GM21619 (cell line): ENCODE measurements around the gene VASH2.
"Not testable (repeated sequence)": the region's sequence is repeated elsewhere in the genome, so short reads cannot be mapped to it uniquely, and the experiment has no call there.

ENCODE experiments used
- ATAC-seq: cut with Tn5 transposase; IDR thresholded peaks from one replicate; pipeline ENCODE4 v1.9.1; 2021; ENCODE audit not compliant: unreplicated experiment

The VASH2 gene

DNA sequence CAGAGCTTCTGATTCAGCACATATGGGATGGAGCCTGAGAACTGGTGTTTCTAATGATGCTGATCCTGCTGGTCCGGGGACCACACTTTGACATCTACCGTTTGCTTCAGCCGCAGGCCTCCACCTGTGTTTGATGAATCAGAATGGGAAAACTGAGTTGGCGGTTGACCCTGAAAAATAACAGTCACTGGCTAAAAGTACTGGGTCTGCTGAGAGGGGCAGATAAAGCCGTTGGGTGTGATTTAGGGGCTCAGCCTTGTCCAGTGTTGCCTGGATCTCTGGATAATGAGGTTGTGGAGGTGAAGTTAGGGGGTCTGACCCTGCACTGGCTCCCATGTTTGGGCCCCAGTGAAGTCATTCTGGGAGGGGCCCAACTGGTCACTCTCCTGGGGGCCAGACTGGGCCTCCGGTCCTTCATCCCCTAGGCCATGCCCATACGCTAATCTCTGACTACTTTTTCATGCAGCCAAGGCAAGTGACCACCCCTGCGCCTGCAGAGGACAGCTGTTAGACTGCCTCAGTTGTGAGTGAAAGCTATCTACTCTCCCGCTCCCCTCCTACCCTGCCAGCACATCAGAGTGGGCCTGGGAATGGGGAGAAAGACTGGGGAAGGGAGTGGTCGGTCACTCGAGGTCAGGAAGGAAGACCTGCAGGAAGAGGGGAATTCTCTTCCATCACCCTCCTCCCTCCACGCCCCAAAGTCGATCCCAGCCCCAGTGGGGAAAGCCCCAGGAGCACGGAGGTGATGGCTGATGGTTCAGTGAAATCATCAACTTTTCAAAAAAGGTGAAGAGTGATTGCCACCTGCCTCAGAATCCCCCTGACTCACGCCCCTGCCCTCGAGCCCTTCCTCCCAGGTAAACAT lies 27.7 kb downstream of the VASH2 start:
- ATAC-seq, result peak; percentile 35

DNA sequence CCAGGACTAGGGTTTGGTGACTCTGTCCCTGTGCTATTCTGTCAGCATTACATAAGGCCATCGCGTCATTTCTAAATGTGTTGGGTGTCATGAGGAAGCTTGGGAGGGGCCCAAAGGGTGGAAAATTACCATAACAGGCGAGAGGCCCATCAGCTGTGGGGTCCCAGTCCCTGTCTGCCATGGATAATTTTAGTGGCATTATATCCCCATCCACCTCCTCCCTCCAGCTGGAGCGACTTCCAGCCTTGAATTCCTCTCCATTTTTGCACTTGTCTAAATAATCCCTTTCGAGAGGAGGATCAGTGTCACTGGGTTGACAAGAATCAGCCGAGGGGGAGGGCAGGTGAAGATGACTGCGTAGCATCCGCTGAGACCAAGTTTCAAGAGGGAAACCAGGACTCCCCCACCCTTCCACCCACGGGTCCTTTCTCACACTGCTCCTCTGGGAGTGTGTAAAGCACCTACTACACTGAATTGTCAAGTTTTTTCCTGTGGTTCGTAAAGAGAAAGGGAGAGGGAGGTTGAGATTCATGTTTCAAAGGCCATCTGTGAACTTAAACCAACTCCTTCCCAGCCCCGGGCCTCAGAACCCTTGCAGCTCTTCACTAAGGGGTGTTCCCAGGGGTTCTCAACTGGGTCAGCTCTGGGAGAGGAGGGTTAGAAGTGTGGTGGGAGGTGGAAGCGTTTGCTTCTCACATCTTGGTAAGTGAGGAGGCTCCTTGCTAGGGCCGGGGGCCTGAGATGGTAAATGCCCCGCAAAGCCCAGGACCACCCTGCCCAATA lies 29.2 kb downstream of the VASH2 start:
- peak; percentile 70 for ATAC-seq

DNA sequence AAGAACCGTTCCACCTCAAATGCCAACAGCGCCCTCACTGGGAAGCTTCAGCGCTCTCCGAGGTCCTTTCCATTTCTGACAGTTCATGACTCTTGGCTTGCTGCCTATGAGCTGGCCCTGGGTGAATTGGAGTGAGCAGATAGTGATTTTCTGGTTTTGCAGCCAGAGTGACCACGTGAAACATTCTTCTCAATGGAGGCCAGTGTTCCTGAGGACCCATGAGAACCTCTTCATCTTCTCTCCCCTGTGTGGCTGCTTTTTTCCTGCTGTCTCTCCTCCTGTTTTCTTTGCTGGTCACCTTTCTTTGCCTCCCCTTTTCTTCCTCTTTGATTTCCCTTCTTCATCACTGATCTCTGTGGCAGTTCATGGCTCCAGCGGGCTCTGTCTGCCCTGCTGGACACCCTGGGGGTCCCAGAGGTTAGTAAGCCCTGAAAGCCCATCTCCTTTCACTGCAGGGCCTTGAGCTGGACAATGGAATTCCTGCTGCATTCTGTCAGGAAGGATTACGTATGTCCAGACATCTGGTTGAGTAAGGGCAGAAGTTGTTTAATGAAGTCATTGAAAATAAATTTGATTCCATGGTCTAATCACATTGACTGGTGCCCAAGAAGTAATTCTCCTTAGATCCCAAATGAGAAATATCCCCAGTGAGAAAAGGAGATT lies 29.9 kb downstream of the VASH2 start:
- no peak for ATAC-seq

DNA sequence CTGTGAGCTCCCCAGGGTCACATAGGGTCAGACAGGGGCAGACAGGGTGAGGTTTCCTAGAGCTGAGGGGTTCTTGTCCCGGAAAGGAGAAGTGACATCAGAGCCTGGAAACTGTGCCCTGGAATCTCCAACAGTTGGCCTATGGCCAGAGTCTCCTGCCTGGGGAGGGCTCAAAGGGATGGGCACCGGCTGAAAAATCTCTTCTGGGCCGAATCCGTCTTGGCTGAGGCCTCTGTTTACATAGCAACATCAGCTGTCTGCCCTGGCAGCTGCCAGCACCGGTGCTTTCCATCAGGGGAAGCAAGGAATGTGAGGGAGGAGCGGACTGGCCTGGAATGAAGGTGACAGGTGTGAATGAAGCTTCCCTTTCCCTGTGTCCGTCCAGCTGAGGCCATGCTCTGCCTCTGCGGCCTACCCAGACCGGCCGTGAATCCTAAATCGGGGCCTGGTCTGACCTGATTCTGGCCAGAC lies 30.7 kb downstream of the VASH2 start:
- ATAC-seq, result no peak

DNA sequence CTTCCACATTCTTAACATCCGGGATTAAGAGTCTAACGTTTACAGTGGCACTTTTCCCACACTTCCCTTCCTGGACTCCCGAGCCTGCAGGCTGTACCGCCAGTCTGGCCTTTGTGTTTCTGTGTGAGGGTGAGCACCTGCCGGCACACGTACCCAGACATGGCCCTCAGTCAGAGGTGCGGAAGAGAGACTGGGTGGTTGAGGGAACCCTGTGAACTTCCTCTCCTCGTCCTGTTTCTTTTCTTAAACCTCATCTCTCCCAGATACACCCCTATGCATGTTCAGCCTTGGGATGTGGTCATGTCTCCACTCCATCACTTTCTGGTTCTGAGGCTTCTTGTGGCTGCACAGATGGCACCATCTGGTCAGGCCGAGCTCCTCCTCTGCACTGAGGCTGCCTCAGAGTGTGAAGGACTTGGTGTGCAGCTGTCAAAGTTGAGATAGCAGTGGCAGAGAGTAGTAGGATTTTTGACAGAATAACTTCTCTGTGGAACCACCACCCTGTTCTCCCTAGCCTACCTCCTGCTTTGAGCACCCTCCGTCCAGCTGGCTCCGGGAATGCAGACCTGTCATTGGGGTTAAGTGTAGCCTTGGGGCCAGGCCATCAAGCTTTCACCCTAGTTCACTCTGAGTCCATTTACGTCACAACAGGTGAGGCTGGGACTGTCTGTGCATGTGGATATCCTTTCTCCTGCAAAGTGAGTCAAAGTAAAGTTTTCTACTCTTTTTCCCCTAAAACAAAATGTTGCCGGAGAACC lies 31.4 kb downstream of the VASH2 start:
- ATAC-seq, result peak; percentile 52

DNA sequence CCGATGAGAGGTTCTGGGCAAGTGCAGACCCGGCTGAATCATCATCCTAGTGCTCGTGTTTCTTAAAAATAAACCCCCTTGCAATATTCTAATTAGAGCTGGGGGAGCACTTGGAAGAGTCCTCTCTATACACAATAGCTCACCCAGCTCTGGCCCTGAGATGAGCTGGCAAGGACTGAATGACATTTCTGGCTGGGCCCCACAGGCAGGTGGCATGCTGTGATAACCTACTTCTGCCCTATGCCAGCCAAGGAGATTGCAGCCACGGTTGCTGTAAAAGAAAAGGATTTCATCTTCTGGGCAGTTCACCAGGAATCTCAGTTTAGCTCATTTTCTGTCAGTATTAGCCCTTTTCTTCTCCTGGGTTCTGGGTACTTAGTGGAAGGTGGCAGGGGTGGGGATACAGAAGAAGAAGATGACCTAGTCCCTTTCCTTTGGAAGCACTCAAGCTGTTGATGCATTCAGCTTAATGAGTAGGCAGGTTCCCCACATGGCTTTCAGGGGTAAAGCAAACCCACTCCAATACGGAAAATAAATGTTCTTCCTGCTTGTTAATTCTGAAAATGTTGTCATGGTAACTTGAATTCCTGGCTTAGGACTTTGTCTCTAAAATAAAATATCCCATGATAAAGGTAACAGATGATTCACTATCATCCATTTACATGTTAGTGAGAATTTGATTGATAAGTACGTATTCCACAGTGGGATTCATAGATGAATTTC lies 32.2 kb downstream of the VASH2 start:
- no peak for ATAC-seq

DNA sequence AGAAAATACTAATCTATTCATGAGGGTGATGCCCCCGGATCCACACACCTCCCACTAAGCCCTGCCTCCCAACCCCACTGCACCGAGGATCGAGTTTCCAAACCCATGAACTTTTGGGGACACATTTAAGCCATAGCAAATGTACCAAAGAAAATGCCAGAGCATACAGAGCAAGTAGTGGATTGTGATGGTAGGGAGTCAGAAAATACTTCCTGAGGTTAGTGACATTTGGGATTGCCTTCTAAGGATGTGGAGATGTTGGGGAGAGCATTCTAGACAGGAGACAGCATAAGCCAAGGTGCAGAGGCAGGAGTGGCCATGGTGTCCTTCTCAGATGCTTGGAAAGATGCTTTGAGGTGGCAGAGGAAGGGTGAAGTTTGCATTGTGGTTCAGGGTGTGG lies 33.1 kb downstream of the VASH2 start:
- no peak for ATAC-seq

DNA sequence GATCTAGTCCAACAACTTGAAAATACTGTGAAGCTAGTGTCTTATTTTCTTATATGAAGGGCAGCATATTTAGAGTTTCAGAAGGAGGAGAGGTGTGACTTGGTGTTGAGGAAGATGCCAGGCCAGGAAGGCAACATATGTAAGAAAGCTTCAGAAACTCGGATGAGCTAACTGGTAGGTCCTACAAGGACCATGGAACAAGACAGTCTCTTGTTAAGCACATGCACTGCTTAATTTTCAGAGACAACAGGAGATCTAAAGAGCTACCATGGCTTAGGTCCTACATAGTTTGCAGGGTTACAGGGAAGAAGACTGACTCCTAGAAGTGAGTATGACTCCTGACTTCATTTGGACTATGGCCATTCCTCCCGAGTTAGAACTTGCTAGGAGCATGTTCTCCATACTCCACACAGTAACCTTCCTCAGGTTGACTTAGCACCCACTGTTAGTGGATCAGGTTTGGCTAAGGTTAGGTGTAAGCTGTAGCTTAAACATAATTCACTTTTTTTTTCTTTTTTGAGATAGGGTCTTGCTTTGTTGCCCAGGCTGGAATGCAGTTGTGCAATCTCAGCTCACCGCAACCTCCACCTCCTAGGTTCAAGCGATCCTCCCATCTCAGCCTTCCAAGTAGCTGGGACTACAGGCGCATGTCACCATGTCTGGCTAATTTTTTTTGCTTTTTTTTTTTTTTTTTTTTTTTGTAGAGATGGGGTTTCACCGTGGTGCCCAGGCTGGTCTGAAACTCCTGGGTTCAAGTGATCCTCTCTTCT lies 34.4 kb downstream of the VASH2 start:
- ATAC-seq, result no peak

DNA sequence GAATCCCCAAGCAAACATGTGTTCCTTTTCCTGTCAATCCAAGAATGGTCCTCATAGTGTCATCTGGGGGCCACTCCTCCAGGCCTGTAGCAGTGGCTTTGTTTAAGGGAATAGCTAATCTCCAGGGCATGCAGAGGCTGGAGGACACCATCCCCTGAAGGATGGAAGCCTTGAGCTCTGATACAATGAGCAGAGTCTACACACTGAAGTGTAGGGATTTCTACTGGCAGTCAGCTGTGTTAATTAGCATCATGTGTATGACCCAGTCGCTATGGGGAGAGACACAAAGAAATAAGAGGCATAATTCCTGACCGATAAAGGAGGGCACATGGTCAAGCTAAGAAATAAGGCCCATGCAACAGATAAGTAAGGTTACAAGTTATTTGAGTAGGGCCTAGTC lies 36.2 kb downstream of the VASH2 start:
- no peak for ATAC-seq

DNA sequence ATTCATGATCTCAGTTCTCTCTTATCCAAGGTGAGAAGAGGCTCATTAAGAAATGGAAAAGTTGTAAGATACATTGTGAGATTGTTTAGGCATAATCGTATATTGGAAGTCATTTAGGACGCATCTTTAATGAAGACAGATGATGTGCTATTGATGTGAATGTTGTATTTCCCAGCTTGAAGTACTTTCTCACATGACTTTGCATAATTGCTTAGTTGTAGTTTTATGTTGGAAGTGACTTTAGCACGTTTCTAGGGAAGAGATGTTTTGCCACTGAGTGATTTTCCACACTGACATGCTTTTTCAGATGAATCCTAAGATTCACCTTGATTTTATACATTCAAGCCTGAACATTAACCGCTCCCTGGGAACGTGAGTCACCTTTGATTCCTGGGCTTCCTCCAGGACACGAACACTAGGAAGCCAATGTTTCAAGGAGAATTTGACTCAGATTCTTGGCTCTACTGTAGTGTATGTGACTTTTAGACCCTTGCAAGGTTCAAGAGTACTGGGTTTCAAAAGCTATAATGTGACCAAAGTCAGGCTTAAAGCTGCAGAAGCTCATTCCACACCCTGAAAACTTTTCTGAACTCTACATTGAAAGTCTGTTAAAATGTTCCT lies 37.5 kb downstream of the VASH2 start:
- ATAC-seq, result no peak

DNA sequence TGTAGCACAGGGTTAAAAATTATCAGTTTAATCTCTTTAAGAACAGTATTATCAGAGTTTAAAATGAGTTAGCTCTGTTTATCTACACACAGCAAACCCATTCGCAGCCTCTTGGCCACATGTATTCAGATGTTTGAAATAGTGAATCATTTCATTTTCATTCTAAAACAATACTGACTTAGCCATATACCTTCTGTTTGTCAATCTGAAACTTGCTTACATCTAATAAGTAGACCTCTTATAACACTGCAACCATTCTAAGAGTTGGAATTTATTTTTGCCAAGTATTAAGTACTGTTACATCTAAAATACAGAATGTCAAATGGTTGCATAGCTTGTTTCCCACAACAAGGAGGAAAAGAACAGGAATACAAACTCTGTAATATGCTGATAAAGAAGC lies 39.9 kb downstream of the VASH2 start:
- ATAC-seq, result no peak

DNA sequence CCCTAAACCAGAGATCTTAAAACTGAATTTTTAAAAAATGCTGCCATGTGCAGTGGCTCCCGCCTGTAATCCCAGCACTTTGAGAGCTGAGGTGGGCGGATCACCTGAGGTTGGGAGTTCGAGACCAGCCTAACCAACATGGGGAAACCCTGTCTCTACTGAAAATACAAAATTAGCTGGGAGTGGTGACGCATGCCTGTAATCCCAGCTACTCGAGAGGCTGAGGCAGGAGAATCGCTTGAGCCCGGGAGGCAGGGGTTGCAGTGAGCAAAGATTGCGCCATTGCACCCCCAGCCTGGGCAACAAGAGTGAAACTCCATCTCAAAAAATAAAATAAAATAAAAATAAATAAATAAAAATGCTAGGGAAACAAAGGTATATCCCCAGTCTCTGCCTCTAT lies 43.6 kb downstream of the VASH2 start:
- ATAC-seq, result not testable (repeated sequence)

DNA sequence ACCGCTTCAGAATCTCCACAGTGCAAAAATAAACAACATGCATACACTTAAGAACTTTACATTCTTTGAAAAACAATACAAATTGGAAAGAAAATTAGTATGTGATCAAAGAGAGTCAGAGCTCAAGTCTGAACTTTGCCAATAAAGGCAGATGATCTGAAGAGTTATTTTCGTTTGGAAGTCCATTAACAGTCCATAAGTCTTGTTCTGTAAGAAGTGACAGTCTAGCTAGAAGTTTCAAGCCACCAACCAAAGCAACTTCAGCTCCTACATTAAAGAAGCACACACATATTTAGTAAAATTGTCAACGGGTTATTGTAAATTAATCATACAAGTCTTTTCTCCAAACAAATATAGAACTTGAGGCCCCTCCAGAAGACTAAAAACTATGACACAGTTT lies 44.6 kb downstream of the VASH2 start:
- ATAC-seq, result no peak

DNA sequence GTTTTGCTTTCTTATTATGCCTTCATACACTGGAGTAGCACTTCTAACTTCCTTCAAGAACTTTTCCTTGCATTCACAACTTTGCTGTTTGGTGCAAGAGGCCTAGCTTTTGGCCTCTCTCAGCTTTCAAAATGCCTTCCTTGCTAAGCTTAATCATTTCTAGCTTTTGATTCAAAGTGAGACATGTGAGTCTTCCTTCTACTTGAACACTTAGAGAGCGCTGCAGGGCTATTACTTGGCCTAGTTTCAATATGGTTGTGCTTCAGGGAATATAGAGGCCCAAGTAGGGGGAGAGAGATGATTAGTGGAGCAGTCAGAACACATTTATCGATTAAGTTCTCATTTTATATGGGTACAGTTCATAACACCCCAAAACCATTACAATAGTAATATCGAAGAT lies 52.9 kb downstream of the VASH2 start:
- ATAC-seq, result peak; percentile 88

DNA sequence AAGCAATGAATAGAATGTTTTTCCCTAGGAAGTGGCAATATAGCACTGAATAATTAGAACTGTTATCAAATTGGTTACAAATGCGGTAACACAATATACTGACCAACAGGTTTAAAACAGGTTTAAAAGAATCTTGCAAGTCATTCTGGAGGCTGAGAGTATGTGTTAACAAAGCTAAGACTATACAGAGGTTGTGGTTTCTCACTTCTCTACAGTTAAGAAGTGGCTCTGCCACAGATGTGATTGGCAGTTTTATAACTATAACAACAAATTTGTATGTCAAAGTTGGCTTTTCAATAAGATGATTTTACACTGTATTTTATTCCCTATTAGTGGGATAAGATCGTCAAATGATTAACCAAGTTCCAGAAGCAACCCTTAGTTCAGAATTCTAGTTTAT lies 58.2 kb downstream of the VASH2 start:
- peak; percentile 86 for ATAC-seq

DNA sequence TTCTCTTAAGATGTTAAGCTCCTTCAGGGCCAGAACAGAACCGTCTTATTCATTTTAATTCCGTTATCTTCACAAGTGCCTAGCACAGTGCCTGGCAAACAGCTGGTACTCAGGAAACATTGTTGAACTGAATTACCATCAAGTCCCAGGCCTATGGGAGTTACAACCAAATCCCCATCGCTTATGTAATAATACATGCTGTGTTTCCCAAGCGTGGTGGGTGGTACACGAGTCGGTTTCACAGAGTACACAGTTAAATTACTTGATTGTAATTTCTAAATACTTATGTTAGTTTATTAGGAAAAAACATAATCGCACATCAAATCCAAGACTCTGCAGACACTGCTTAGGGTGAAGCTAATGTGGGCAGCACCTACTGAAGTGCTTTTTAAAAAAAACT lies 64.3 kb downstream of the VASH2 start:
- ATAC-seq, result no peak

DNA sequence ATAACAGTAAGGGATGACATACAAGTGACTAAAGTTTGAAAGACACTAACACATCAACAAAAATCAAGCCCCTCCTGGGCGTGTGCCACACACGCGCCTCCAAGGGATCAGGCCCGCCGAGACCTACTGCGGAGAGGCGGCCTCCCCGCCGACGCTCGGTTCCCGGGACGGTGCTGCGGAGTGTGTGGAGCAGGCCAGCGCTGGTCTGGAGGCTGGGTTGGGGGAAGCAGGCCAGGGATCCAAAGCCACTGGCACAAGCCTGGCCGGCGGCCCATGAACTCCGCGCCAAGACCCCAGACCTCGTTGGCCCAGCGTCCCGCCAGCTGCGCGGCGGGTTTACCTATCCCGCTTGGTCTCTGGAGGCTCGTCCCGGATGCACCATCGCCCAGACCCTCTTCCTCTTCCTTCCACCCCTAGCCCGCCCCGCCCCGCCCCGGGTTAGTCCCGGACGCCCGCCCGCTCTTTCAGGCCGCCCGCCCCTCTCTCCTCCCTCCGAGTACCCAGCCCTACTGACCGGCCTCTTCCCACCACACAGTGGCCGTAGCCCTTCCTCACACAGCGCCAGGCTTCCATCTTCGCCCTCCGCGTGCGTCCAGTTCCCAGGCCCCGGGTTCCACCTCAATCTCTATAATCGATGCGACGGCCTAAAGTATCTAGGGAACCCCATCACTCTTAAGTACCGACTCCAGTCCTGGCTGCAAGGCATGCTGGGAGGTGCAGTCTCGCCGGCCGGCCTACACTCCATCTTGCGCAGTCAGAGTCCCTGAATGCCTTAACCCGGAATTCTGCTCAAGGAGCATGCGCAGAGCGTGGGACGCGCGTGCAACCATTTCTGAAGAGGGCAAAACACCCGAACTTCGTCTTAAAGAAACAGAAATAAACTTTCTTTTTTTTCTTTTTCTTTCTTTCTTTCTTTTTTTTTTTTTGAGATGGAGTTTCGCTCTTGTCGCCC lies 65.0 kb downstream of the VASH2 start, which contains the start of gene ANGEL2:
Gene ANGEL2, minus strand, starts transcription at position 769 of the 952 bp plus-strand sequence. Its CDS starts 196 bp downstream, at position 573.
- ATAC-seq, result peak; percentile 95
